GM12878 (cell line): ENCODE results near the gene ITPR3. TPM values are rescaled to one million over a fixed set of nuclear protein-coding genes. Genes with fewer than 3 reads are reported as not detected.

Experiments used
- ATAC-seq: fragments of 200-7000 bp; cut with Tn5 transposase; 3 replicates; pipeline ENCODE4 v1.9.1; 2020; ENCODE audit warnings: mild to moderate bottlenecking, moderate library complexity
- BruUV-seq: library from RNA; stranded (reverse); fragments of 400-500 nt; replicated peaks from 2 replicates; lab custom pipeline; 2021; lab: Mats Ljungman, UMichigan
- CTCF ChIA-PET: fragments of 300-600 bp; sonication (Branson Sonifier 250); formaldehyde crosslinking; extraction: SDS; loops from one replicate; lab custom pipeline; 2021; ENCODE audit warnings: inconsistent platforms; lab: Yijun Ruan, JAX
- POLR2A ChIA-PET: fragments of 350-600 bp; formaldehyde crosslinking; extraction: SDS; loops from one replicate; lab custom pipeline; 2021; ENCODE audit warnings: inconsistent platforms; lab: Charles Lee
- RAD21 ChIA-PET: fragments of 300-600 bp; sonication (Branson Sonifier 250); formaldehyde crosslinking; loops from one replicate; lab custom pipeline; 2023; ENCODE audit warnings: antibody characterized with exemption; ENCODE audit not compliant: unreplicated experiment; lab: Charles Lee
- SMC1A ChIA-PET: fragments of 300-600 bp; sonication (Branson Sonifier 250); formaldehyde crosslinking; loops from one replicate; lab custom pipeline; 2023; ENCODE audit not compliant: unreplicated experiment, uncharacterized antibody; lab: Charles Lee
- DNase-seq: peaks from one replicate; pipeline ENCODE4 v3.0.0-alpha.2; 2011; ENCODE audit warnings: low read depth, low spot score
- FAIRE-seq: peaks from 3 replicates; lab custom pipeline; 2011; peaks lifted over from hg19 to GRCh38; lab: Jason Lieb, UNC
- H2AFZ ChIP-seq: 2 replicates; pipeline ENCODE4 v1.6.0; 2011; ENCODE audit warnings: low read depth, low read length, control low read depth; ENCODE audit not compliant: control insufficient read depth
- H3K27ac ChIP-seq: 2 replicates; pipeline ENCODE4 v1.5.1; 2011; ENCODE audit warnings: control low read depth; ENCODE audit not compliant: control insufficient read depth, insufficient read depth
- H3K27me3 ChIP-seq, 2 experiments: replicated peaks in 1 of 2; 2 replicates each; pipeline versions ENCODE4 v1.6.0 to v1.6.1; 2011; ENCODE audit warnings: low read length in 1 of 2; ENCODE audit not compliant: control insufficient read depth in 2 of 2, insufficient read depth in 2 of 2
- H3K36me3 ChIP-seq, 2 experiments: 2 replicates each; pipeline ENCODE4 v1.5.1; 2011; ENCODE audit warnings: low read length in 1 of 2; ENCODE audit not compliant: control insufficient read depth in 2 of 2, insufficient read depth in 2 of 2
- H3K4me1 ChIP-seq: 2 replicates; pipeline ENCODE4 v1.6.1; 2011; ENCODE audit warnings: mild to moderate bottlenecking, low read length, moderate library complexity, mixed read lengths; ENCODE audit not compliant: control insufficient read depth, insufficient read depth
- H3K4me2 ChIP-seq: 2 replicates; pipeline ENCODE4 v1.6.0; 2011; ENCODE audit warnings: control low read depth; ENCODE audit not compliant: control insufficient read depth, insufficient read depth
- H3K4me3 ChIP-seq: fragments of 200-600 bp; sonication (generic); 2 replicates; pipeline ENCODE4 v1.5.1; 2016
- H3K79me2 ChIP-seq: 2 replicates; pipeline ENCODE4 v1.6.0; 2011; ENCODE audit warnings: low read length; ENCODE audit not compliant: control insufficient read depth, insufficient read depth
- H3K9ac ChIP-seq: 2 replicates; pipeline ENCODE4 v1.8.0; 2011; ENCODE audit warnings: low read length, control low read depth, mixed read lengths; ENCODE audit not compliant: control insufficient read depth, insufficient read depth
- H3K9me3 ChIP-seq: replicated peaks from 3 replicates; pipeline ENCODE4 v1.5.1; 2011; ENCODE audit warnings: mild to moderate bottlenecking, low read length; ENCODE audit not compliant: control insufficient read depth, insufficient read depth
- H4K20me1 ChIP-seq: 2 replicates; pipeline ENCODE4 v1.6.0; 2011; ENCODE audit not compliant: control insufficient read depth, insufficient read depth
- HCFC1 ChIP-seq: fragments of 150-350 bp; IDR thresholded peaks from 2 replicates; pipeline ENCODE4 v1.6.1; 2014; ENCODE audit warnings: low read length
- MTA3 ChIP-seq: IDR thresholded peaks from 2 replicates; pipeline ENCODE4 v1.6.1; 2012; ENCODE audit warnings: low read length, inconsistent platforms, borderline replicate concordance
- PAX8 ChIP-seq: fragments of 450-650 bp; IDR thresholded peaks from 2 replicates; pipeline ENCODE4 v1.6.1; 2017; ENCODE audit warnings: mild to moderate bottlenecking, moderate library complexity
- SMARCA5 ChIP-seq: fragments of 450-650 bp; IDR thresholded peaks from 2 replicates; pipeline ENCODE4 v1.6.1; 2017; ENCODE audit warnings: mild to moderate bottlenecking
- WGBS: methylation state at CpG from one replicate; pipeline ENCODE4 v1.1.6; 2016; ENCODE audit warnings: low lambda C conversion rate; ENCODE audit not compliant: insufficient replicate concordance, insufficient coverage; ENCODE audit errors: missing lambda C conversion rate; 5-methylcytosine and 5-hydroxymethylcytosine counted together
- in situ Hi-C: fragments of 300-500 bp; cut with MboI; formaldehyde crosslinking; loops from 9 replicates; pipeline ENCODE4 v1.14.3; 2018; ENCODE audit warnings: mixed read lengths
- intact Hi-C: fragments of 100-400 bp; cut with micrococcal nuclease; formaldehyde crosslinking; loops from one replicate; pipeline ENCODE4 v1.14.2; 2022; ENCODE audit not compliant: unreplicated experiment
- polyA plus RNA-seq, 11 experiments: library from polyadenylated mRNA; depleted of rRNA in 4 of 11; unstranded in 6 of 11; stranded (reverse) in 5 of 11; fragments of >200 nt; fragmentation: Nextera tagmentation in 4 of 11; fragmentation: Illumina TruSeq in 1 of 11; extraction: Ambion mirVana in 4 of 11; extraction: Trizol in 1 of 11; gene quantifications; 1 replicate in 1 of 11; 2 replicates in 10 of 11; pipeline versions ENCODE4 v1.2.1 to v1.2.3, GENCODE V29; 2011 to 2016; ENCODE audit warnings: inconsistent platforms in 2 of 11, missing spikeins in 2 of 11, low read depth in 1 of 11
- total RNA-seq, 4 experiments: library from RNA; depleted of rRNA in 3 of 4; stranded (reverse); fragments of >200 nt in 3 of 4; fragmentation: Illumina TruSeq in 1 of 4; extraction: Trizol in 1 of 4; gene quantifications; 2 replicates each; pipeline versions ENCODE4 v1.2.1 to v1.2.3, GENCODE V29; 2013 to 2021
- TF ChIP-seq, protein P1 (sequence below): fragments of 450-650 bp; IDR thresholded peaks from 2 replicates; pipeline ENCODE4 v1.6.1; 2017; ENCODE audit warnings: low read depth, mild to moderate bottlenecking, moderate library complexity
- TF ChIP-seq, protein P2 (sequence below): fragments of 450-650 bp; IDR thresholded peaks from 2 replicates; pipeline ENCODE4 v1.6.1; 2018; ENCODE audit warnings: mild to moderate bottlenecking, low read depth, moderate library complexity; ENCODE audit not compliant: partially characterized antibody
- TF ChIP-seq, protein P3 (sequence below): IDR thresholded peaks from 2 replicates; pipeline ENCODE4 v1.6.1; 2012; ENCODE audit warnings: mild to moderate bottlenecking, low read depth, low read length
- TF ChIP-seq, protein P4 (sequence below): fragments of 450-650 bp; IDR thresholded peaks from 2 replicates; pipeline ENCODE4 v1.6.1; 2018; ENCODE audit warnings: borderline replicate concordance, mild to moderate bottlenecking; ENCODE audit not compliant: partially characterized antibody

Gene ITPR3
- total and polyA plus RNA-seq, 10 of the 15 experiments (the other 5 are each of a cell fraction or from before 2014, with no cell fraction given), result 0.32 to 34.0 (median 11.9) TPM

DNA sequence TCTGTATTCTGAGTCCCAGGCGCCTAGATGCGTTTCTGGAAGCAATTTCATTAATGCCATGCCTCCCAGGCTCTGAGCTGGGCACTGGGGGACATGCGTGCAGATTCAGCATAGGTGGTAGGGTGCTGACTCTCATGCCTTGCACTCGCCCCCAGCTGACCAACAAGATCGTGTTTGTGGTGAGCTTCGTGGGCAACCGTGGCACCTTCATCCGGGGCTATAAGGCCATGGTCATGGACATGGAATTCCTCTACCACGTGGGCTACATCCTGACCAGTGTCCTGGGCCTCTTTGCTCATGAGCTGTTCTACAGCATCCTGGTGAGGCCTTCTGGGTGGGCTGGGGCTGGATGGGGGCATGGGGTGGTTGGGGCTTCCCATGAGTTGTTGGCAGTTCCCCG, 68.8 kb downstream of the ITPR3 start (continued):
- TF ChIP-seq, protein P1, sequence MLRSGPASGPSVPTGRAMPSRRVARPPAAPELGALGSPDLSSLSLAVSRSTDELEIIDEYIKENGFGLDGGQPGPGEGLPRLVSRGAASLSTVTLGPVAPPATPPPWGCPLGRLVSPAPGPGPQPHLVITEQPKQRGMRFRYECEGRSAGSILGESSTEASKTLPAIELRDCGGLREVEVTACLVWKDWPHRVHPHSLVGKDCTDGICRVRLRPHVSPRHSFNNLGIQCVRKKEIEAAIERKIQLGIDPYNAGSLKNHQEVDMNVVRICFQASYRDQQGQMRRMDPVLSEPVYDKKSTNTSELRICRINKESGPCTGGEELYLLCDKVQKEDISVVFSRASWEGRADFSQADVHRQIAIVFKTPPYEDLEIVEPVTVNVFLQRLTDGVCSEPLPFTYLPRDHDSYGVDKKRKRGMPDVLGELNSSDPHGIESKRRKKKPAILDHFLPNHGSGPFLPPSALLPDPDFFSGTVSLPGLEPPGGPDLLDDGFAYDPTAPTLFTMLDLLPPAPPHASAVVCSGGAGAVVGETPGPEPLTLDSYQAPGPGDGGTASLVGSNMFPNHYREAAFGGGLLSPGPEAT, result no peak
- TF ChIP-seq SMARCA5, result no peak
- TF ChIP-seq, protein P2, sequence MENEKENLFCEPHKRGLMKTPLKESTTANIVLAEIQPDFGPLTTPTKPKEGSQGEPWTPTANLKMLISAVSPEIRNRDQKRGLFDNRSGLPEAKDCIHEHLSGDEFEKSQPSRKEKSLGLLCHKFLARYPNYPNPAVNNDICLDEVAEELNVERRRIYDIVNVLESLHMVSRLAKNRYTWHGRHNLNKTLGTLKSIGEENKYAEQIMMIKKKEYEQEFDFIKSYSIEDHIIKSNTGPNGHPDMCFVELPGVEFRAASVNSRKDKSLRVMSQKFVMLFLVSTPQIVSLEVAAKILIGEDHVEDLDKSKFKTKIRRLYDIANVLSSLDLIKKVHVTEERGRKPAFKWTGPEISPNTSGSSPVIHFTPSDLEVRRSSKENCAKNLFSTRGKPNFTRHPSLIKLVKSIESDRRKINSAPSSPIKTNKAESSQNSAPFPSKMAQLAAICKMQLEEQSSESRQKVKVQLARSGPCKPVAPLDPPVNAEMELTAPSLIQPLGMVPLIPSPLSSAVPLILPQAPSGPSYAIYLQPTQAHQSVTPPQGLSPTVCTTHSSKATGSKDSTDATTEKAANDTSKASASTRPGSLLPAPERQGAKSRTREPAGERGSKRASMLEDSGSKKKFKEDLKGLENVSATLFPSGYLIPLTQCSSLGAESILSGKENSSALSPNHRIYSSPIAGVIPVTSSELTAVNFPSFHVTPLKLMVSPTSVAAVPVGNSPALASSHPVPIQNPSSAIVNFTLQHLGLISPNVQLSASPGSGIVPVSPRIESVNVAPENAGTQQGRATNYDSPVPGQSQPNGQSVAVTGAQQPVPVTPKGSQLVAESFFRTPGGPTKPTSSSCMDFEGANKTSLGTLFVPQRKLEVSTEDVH, result no peak

DNA sequence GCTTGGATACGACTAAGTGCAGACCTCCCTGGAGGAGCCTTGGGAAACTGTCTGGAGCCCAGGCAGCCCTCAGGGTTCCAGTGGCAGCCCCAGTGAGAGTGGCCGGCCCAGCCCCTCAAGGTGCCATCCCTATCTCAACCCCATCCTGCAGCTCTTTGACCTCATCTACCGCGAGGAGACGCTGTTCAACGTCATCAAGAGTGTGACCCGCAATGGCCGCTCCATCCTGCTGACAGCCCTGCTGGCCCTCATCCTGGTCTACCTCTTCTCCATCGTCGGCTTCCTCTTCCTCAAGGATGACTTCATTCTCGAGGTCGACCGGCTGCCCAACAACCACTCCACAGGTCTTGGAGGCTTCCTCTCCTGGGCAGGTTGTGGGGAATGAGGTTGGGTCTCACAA, 69.6 kb downstream of the ITPR3 start:
- Histone ChIP-seq H3K27ac (no peak overlapping the region), H3K9ac (no peak overlapping the region), H3K36me3 (peaks cover 18 to 58% of the 10 kb centered on the region in 2 experiments), H3K4me2 (no peak overlapping the region), H4K20me1 (no peaks in the 10 kb centered on the region), H3K9me3 (no peaks in the 10 kb centered on the region), H2AFZ (no peak overlapping the region), H3K4me3 (no peak overlapping the region), H3K79me2 (no peaks in the 10 kb centered on the region), H3K4me1 (peaks cover 15% of the 10 kb centered on the region), H3K27me3 (no peaks in the 10 kb centered on the region)
- no peak for FAIRE-seq
- no peak for ATAC-seq
- CTCF ChIA-PET, result interaction anchor here (0.7 to 1.5 kb wide), 3 partner anchors 10 to 37 kb away, joined by 3 to 4 read pairs (median 3); partner anchors contain the start of gene UQCC2
- BruUV-seq, result no TSS peak
- DNase-seq, result no peak
- RAD21 ChIA-PET, result no interaction called here
- in situ Hi-C loops, result no loop called here
- intact Hi-C loops, result no loop called here
- POLR2A ChIA-PET, result no interaction called here
- SMC1A ChIA-PET, result interaction anchor here (1.0 kb wide), 1 partner anchor 29 kb away, joined by 3 read pairs; no protein-coding TSS in a partner anchor
- WGBS, result 92% methylated on average over 13 of the region's 13 CpGs
- TF ChIP-seq, protein P3, sequence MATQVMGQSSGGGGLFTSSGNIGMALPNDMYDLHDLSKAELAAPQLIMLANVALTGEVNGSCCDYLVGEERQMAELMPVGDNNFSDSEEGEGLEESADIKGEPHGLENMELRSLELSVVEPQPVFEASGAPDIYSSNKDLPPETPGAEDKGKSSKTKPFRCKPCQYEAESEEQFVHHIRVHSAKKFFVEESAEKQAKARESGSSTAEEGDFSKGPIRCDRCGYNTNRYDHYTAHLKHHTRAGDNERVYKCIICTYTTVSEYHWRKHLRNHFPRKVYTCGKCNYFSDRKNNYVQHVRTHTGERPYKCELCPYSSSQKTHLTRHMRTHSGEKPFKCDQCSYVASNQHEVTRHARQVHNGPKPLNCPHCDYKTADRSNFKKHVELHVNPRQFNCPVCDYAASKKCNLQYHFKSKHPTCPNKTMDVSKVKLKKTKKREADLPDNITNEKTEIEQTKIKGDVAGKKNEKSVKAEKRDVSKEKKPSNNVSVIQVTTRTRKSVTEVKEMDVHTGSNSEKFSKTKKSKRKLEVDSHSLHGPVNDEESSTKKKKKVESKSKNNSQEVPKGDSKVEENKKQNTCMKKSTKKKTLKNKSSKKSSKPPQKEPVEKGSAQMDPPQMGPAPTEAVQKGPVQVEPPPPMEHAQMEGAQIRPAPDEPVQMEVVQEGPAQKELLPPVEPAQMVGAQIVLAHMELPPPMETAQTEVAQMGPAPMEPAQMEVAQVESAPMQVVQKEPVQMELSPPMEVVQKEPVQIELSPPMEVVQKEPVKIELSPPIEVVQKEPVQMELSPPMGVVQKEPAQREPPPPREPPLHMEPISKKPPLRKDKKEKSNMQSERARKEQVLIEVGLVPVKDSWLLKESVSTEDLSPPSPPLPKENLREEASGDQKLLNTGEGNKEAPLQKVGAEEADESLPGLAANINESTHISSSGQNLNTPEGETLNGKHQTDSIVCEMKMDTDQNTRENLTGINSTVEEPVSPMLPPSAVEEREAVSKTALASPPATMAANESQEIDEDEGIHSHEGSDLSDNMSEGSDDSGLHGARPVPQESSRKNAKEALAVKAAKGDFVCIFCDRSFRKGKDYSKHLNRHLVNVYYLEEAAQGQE, result no peak
- TF ChIP-seq, protein P2, result no peak
- TF ChIP-seq, protein P4, sequence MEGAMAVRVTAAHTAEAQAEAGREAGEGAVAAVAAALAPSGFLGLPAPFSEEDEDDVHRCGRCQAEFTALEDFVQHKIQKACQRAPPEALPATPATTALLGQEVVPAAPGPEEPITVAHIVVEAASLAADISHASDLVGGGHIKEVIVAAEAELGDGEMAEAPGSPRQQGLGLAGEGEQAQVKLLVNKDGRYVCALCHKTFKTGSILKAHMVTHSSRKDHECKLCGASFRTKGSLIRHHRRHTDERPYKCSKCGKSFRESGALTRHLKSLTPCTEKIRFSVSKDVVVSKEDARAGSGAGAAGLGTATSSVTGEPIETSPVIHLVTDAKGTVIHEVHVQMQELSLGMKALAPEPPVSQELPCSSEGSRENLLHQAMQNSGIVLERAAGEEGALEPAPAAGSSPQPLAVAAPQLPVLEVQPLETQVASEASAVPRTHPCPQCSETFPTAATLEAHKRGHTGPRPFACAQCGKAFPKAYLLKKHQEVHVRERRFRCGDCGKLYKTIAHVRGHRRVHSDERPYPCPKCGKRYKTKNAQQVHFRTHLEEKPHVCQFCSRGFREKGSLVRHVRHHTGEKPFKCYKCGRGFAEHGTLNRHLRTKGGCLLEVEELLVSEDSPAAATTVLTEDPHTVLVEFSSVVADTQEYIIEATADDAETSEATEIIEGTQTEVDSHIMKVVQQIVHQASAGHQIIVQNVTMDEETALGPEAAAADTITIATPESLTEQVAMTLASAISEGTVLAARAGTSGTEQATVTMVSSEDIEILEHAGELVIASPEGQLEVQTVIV, result no peak
- TF ChIP-seq PAX8 (no peak), HCFC1 (no peak), MTA3 (no peak)
